MM.1S (cell line): ENCODE results near the gene OASL.

Experiments used
- DNase-seq: peaks from one replicate; pipeline ENCODE4 v3.0.0-alpha.2; 2015
- H2AFZ ChIP-seq: fragments of 300-600 bp; sonication (generic); 2 replicates; pipeline ENCODE4 v1.6.0; 2016; ENCODE audit warnings: antibody characterized with exemption, low read length
- H3F3A ChIP-seq: fragments of 300-600 bp; sonication (generic); 2 replicates; pipeline ENCODE4 v1.6.1; 2016; ENCODE audit warnings: mild to moderate bottlenecking, antibody characterized with exemption, low read length, moderate library complexity, mixed read lengths; ENCODE audit not compliant: insufficient read depth
- H3K27ac ChIP-seq: fragments of 300-600 bp; sonication (generic); 2 replicates; pipeline ENCODE4 v1.5.1; 2016; ENCODE audit warnings: mild to moderate bottlenecking, low read length
- H3K27me3 ChIP-seq: fragments of 300-600 bp; sonication (generic); replicated peaks from 2 replicates; pipeline ENCODE4 v1.6.0; 2016; ENCODE audit warnings: low read length; ENCODE audit not compliant: insufficient read depth
- H3K36me3 ChIP-seq: fragments of 300-600 bp; sonication (generic); replicated peaks from 2 replicates; pipeline ENCODE4 v1.6.1; 2016; ENCODE audit warnings: mild to moderate bottlenecking, low read length, mixed read lengths; ENCODE audit not compliant: insufficient read depth
- H3K4me1 ChIP-seq: fragments of 300-600 bp; sonication (generic); 2 replicates; pipeline ENCODE4 v1.6.1; 2016; ENCODE audit warnings: low read length, mixed read lengths
- H3K4me2 ChIP-seq: fragments of 300-600 bp; sonication (generic); 2 replicates; pipeline ENCODE4 v1.6.0; 2016; ENCODE audit warnings: low read depth, low read length
- H3K4me3 ChIP-seq: fragments of 300-600 bp; sonication (generic); 2 replicates; pipeline ENCODE4 v1.5.1; 2016; ENCODE audit warnings: low read length, mixed read lengths
- H3K79me2 ChIP-seq: fragments of 300-600 bp; sonication (generic); 2 replicates; pipeline ENCODE4 v1.6.1; 2016; ENCODE audit warnings: mixed run types, low read length, mixed read lengths
- H3K9ac ChIP-seq: fragments of 300-600 bp; sonication (generic); 2 replicates; pipeline ENCODE4 v1.6.1; 2016; ENCODE audit warnings: low read length, mixed read lengths
- H3K9me2 ChIP-seq: fragments of 300-600 bp; sonication (generic); replicated peaks from 2 replicates; pipeline ENCODE4 v1.6.1; 2016; ENCODE audit warnings: mild to moderate bottlenecking, low read length, mixed read lengths; ENCODE audit not compliant: insufficient read depth
- H3K9me3 ChIP-seq: fragments of 300-600 bp; sonication (generic); replicated peaks from 2 replicates; pipeline ENCODE4 v1.6.1; 2016; ENCODE audit warnings: mild to moderate bottlenecking, low read length, mixed read lengths; ENCODE audit not compliant: insufficient read depth
- H4K20me1 ChIP-seq: fragments of 300-600 bp; sonication (generic); 2 replicates; pipeline ENCODE4 v1.6.1; 2016; ENCODE audit warnings: mild to moderate bottlenecking, low read length, moderate library complexity, mixed read lengths; ENCODE audit not compliant: insufficient read depth
- CTCF ChIP-seq: fragments of 300-600 bp; sonication (generic); IDR thresholded peaks from 2 replicates; pipeline ENCODE4 v1.5.1; 2016; ENCODE audit warnings: antibody characterized with exemption, low read length, mixed read lengths
- EZH2 ChIP-seq: fragments of 300-600 bp; sonication (generic); optimal IDR thresholded peaks from 2 replicates; pipeline ENCODE3; 2017; ENCODE audit warnings: low read depth, mild to moderate bottlenecking, antibody characterized with exemption, low read length, mixed read lengths
- EZH2phosphoT487 ChIP-seq: fragments of 300-600 bp; sonication (generic); IDR thresholded peaks from 2 replicates; pipeline ENCODE4 v1.6.1; 2018; ENCODE audit warnings: antibody characterized with exemption, low read length

OASL gene

GRCh38 chr12:121043067-121043466, 4.0 kb upstream of the OASL start:
- Histone ChIP-seq H3K9me3 (no peaks in the 10 kb centered on the region), H3F3A (no peaks in the 10 kb centered on the region), H3K4me1 (no peaks in the 10 kb centered on the region), H3K9ac (no peak overlapping the region), H3K27ac (no peak overlapping the region), H3K27me3 (no peaks in the 10 kb centered on the region), H4K20me1 (no peaks in the 10 kb centered on the region), H2AFZ (no peak overlapping the region), H3K36me3 (no peaks in the 10 kb centered on the region), H3K4me3 (no peak overlapping the region), H3K4me2 (no peak overlapping the region), H3K79me2 (no peaks in the 10 kb centered on the region), H3K9me2 (no peaks in the 10 kb centered on the region)
- no peak for DNase-seq
- no peak for TF ChIP-seq EZH2phosphoT487
- no peak for TF ChIP-seq EZH2
- no peak for TF ChIP-seq CTCF

- no peak for DNase-seq
- no peak overlapping the region for H3K27ac ChIP-seq
- H3K4me2 ChIP-seq = no peak overlapping the region
- no peak overlapping the region for H3K9ac ChIP-seq
- no peak overlapping the region for H3K4me3 ChIP-seq
- H4K20me1 ChIP-seq = no peaks in the 10 kb centered on the region
- TF ChIP-seq EZH2phosphoT487 = no peak
- no peaks in the 10 kb centered on the region for H3K9me3 ChIP-seq
- no peaks in the 10 kb centered on the region for H3K79me2 ChIP-seq
- no peaks in the 10 kb centered on the region for H3K9me2 ChIP-seq
- H3F3A ChIP-seq = no peaks in the 10 kb centered on the region
- H3K36me3 ChIP-seq = no peaks in the 10 kb centered on the region
- no peaks in the 10 kb centered on the region for H3K27me3 ChIP-seq
- H2AFZ ChIP-seq = no peak overlapping the region
- no peaks in the 10 kb centered on the region for H3K4me1 ChIP-seq
Measured at GRCh38 chr12:121036810-121037326, 2.2 kb downstream of the OASL start.

- Histone ChIP-seq H3K9me3 (no peaks in the 10 kb centered on the region), H3K4me2 (no peak overlapping the region), H3K36me3 (no peaks in the 10 kb centered on the region), H3K9ac (no peak overlapping the region), H3K27me3 (no peaks in the 10 kb centered on the region), H3K4me1 (no peaks in the 10 kb centered on the region), H3K27ac (no peak overlapping the region), H3F3A (no peaks in the 10 kb centered on the region), H3K9me2 (no peaks in the 10 kb centered on the region), H3K4me3 (no peak overlapping the region), H3K79me2 (no peaks in the 10 kb centered on the region), H4K20me1 (no peaks in the 10 kb centered on the region), H2AFZ (no peak overlapping the region)
- TF ChIP-seq CTCF (no peak), EZH2 (no peak), EZH2phosphoT487 (no peak)
- DNase-seq = no peak
Measured at GRCh38 chr12:121034616-121035305, 4.3 kb downstream of the OASL start.

GRCh38 chr12:121033625-121034349, 5.3 kb downstream of the OASL start:
- no peaks in the 10 kb centered on the region for H3F3A ChIP-seq
- H3K9me3 ChIP-seq = no peaks in the 10 kb centered on the region
- no peak for DNase-seq
- H3K36me3 ChIP-seq = no peaks in the 10 kb centered on the region
- H3K4me2 ChIP-seq = no peak overlapping the region
- TF ChIP-seq CTCF = no peak
- no peak for TF ChIP-seq EZH2phosphoT487
- no peak for TF ChIP-seq EZH2
- no peak overlapping the region for H3K27ac ChIP-seq
- H3K27me3 ChIP-seq = no peaks in the 10 kb centered on the region
- H3K4me3 ChIP-seq = no peak overlapping the region
- no peak overlapping the region for H3K9ac ChIP-seq
- no peaks in the 10 kb centered on the region for H3K4me1 ChIP-seq
- H4K20me1 ChIP-seq = no peaks in the 10 kb centered on the region
- H3K9me2 ChIP-seq = no peaks in the 10 kb centered on the region
- H2AFZ ChIP-seq = no peak overlapping the region
- H3K79me2 ChIP-seq = no peaks in the 10 kb centered on the region
